HEK293 (cell line): ENCODE data around the gene KBTBD13.

ENCODE experiments used
- CTCF ChIA-PET: fragments of 350-600 bp; formaldehyde crosslinking; extraction: SDS; loops from one replicate; lab custom pipeline; 2021; ENCODE audit warnings: antibody characterized with exemption; lab: Yijun Ruan, JAX
- POLR2A ChIA-PET: fragments of 300-600 bp; formaldehyde crosslinking; extraction: SDS; loops from one replicate; lab custom pipeline; 2020; ENCODE audit warnings: antibody characterized with exemption, inconsistent platforms; lab: Yijun Ruan, JAX
- H3K27ac ChIP-seq: fragments of 200-500 bp; sonication (Bioruptor generic); 2 replicates; pipeline ENCODE4 v1.5.1; 2014; ENCODE audit warnings: low read depth, low read length, control low read depth, inconsistent platforms; ENCODE audit errors: extremely low read depth
- H3K36me3 ChIP-seq, 2 experiments: fragments of 200-500 bp in 1 of 2; sonication (Bioruptor generic) in 1 of 2; 1 replicate in 1 of 2; 2 replicates in 1 of 2; pipeline ENCODE4 v1.5.1; 2014 to 2017; ENCODE audit warnings: inconsistent platforms in 2 of 2, low read length in 2 of 2; ENCODE audit not compliant: control insufficient read depth in 2 of 2, insufficient read depth in 1 of 2
- H3K4me1 ChIP-seq: fragments of 200-500 bp; sonication (Bioruptor generic); 2 replicates; pipeline ENCODE4 v1.5.1; 2014; ENCODE audit warnings: mild to moderate bottlenecking, low read length, inconsistent platforms; ENCODE audit not compliant: control insufficient read depth, insufficient read depth
- H3K4me3 ChIP-seq: 2 replicates; pipeline ENCODE4 v1.5.1; 2011; ENCODE audit warnings: low read depth, mild to moderate bottlenecking, control low read depth, low read length, moderate library complexity
- H3K9me3 ChIP-seq: fragments of 200-500 bp; sonication (Bioruptor generic); 2 replicates; pipeline ENCODE4 v1.5.1; 2014; ENCODE audit warnings: low read depth, low read length, inconsistent platforms; ENCODE audit not compliant: control insufficient read depth, insufficient read depth
- GLI2 ChIP-seq: fragments of 450-650 bp; formaldehyde crosslinking; IDR thresholded peaks from 2 replicates; pipeline ENCODE4; 2017; ENCODE audit warnings: missing biosample characterization, missing genetic modification characterization, low read depth, borderline replicate concordance
- GLI4 ChIP-seq: fragments of 450-650 bp; formaldehyde crosslinking; IDR thresholded peaks from 2 replicates; pipeline ENCODE4 v1.5.1; 2016; ENCODE audit warnings: missing biosample characterization, missing genetic modification characterization
- REPIN1 ChIP-seq: fragments of 450-650 bp; formaldehyde crosslinking; IDR thresholded peaks from 2 replicates; pipeline ENCODE4 v1.5.1; 2017; ENCODE audit warnings: missing biosample characterization, missing genetic modification characterization, low read depth
- REST ChIP-seq: fragments of 450-650 bp; formaldehyde crosslinking; IDR thresholded peaks from 2 replicates; pipeline ENCODE4 v1.5.1; 2016; ENCODE audit warnings: missing biosample characterization, missing genetic modification characterization
- TSHZ1 ChIP-seq: fragments of 450-650 bp; formaldehyde crosslinking; IDR thresholded peaks from 2 replicates; pipeline ENCODE4 v1.5.1; 2016; ENCODE audit warnings: missing biosample characterization, missing genetic modification characterization, borderline replicate concordance
- ZNF140 ChIP-seq: fragments of 450-650 bp; formaldehyde crosslinking; IDR thresholded peaks from 2 replicates; pipeline ENCODE4 v1.5.1; 2016; ENCODE audit warnings: missing biosample characterization, missing genetic modification characterization
- ZNF19 ChIP-seq: fragments of 450-650 bp; formaldehyde crosslinking; IDR thresholded peaks from 2 replicates; pipeline ENCODE4; 2016; ENCODE audit warnings: missing biosample characterization, missing genetic modification characterization, low read depth
- ZNF223 ChIP-seq: fragments of 450-650 bp; formaldehyde crosslinking; IDR thresholded peaks from 2 replicates; pipeline ENCODE4 v1.5.1; 2016; ENCODE audit warnings: missing biosample characterization, missing genetic modification characterization
- ZNF24 ChIP-seq: fragments of 450-650 bp; formaldehyde crosslinking; IDR thresholded peaks from 2 replicates; pipeline ENCODE4 v1.5.1; 2016; ENCODE audit warnings: missing biosample characterization, missing genetic modification characterization
- ZNF350 ChIP-seq: fragments of 450-650 bp; formaldehyde crosslinking; IDR thresholded peaks from 2 replicates; pipeline ENCODE4 v1.5.0; 2017; ENCODE audit warnings: missing biosample characterization, mild to moderate bottlenecking, missing genetic modification characterization
- ZNF510 ChIP-seq: fragments of 450-650 bp; formaldehyde crosslinking; IDR thresholded peaks from 2 replicates; pipeline ENCODE4 v1.5.1; 2018; ENCODE audit warnings: mild to moderate bottlenecking, missing genetic modification characterization, missing biosample characterization; ENCODE audit not compliant: insufficient replicate concordance
- ZNF530 ChIP-seq: fragments of 450-650 bp; formaldehyde crosslinking; IDR thresholded peaks from 2 replicates; pipeline ENCODE4 v1.5.1; 2016; ENCODE audit warnings: low read depth, missing biosample characterization, missing genetic modification characterization
- ZNF654 ChIP-seq: fragments of 450-650 bp; formaldehyde crosslinking; IDR thresholded peaks from 2 replicates; pipeline ENCODE4 v1.5.1; 2016; ENCODE audit warnings: low read depth, missing biosample characterization, missing genetic modification characterization
- ZSCAN5A ChIP-seq: fragments of 450-650 bp; formaldehyde crosslinking; IDR thresholded peaks from 2 replicates; pipeline ENCODE4 v1.5.1; 2016; ENCODE audit warnings: missing biosample characterization, missing genetic modification characterization
- TF ChIP-seq, protein P1 (sequence below): fragments of 450-650 bp; formaldehyde crosslinking; IDR thresholded peaks from 2 replicates; pipeline ENCODE4 v1.5.1; 2016; ENCODE audit warnings: missing biosample characterization, missing genetic modification characterization

Gene KBTBD13

DNA sequence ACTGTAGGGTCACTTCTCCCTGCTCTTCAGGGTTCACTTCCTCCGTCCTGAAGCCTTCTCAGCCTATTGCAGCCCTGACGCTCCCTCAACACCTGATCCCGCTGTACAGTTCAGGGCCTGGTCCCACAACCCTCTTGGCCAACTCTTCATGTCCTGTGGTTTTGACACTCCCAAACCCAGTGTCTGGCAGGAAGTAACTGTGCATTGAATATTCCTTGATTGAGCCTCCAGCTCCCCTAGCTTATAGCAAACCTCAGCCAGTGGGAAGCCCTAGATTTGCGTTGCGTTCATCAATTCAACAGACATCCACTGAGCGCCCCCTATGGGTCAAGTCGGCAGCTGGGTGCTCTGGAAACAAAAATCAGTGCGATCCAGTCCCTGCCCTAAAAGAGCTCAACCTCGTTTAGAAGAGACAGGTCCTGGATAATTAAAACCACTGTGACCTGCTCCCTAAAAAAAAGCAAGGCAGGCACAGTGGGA lies 24.9 kb downstream of the KBTBD13 start:
- peaks cover 0 to 53% of the 10 kb centered on the region in 2 experiments; a peak in 2 of 3 replicates for H3K36me3 ChIP-seq
- H3K27ac ChIP-seq = no peak overlapping the region
- H3K9me3 ChIP-seq = no peaks in the 10 kb centered on the region
- ChIA-PET POLR2A (no interaction called here), CTCF (interaction anchor here (0.6 to 1.8 kb wide), 30 partner anchors 8 to 1146 kb away, joined by 3 to 23 read pairs (median 4); partner anchors contain the start of gene UBAP1L)
- no peak for TF ChIP-seq ZNF223 (tag by site-specific recombination)
- TF ChIP-seq ZNF654 (tag by site-specific recombination) = peak; percentile 33; the same call in 1 of the 2 replicates
- no peak overlapping the region for H3K4me3 ChIP-seq
- H3K4me1 ChIP-seq = no peaks in the 10 kb centered on the region

GRCh38 chr15:65101891-65102708 lies 25.6 kb downstream of the KBTBD13 start:
- Histone ChIP-seq H3K4me1 (no peaks in the 10 kb centered on the region), H3K9me3 (no peaks in the 10 kb centered on the region), H3K4me3 (no peak overlapping the region), H3K27ac (no peak overlapping the region), H3K36me3 (peaks cover 0 to 52% of the 10 kb centered on the region in 2 experiments; a peak in 2 of 3 replicates)
- ChIA-PET CTCF (interaction anchor here (0.7 to 1.8 kb wide), 22 partner anchors 9 to 1147 kb away, joined by 3 to 23 read pairs (median 4); partner anchors contain the start of gene UBAP1L), POLR2A (no interaction called here)
- TF ChIP-seq TSHZ1 = no peak
- TF ChIP-seq, protein P1, sequence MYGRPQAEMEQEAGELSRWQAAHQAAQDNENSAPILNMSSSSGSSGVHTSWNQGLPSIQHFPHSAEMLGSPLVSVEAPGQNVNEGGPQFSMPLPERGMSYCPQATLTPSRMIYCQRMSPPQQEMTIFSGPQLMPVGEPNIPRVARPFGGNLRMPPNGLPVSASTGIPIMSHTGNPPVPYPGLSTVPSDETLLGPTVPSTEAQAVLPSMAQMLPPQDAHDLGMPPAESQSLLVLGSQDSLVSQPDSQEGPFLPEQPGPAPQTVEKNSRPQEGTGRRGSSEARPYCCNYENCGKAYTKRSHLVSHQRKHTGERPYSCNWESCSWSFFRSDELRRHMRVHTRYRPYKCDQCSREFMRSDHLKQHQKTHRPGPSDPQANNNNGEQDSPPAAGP (tag by site-specific recombination) = no peak

GRCh38 chr15:65102912-65103311 lies 26.4 kb downstream of the KBTBD13 start:
- H3K27ac ChIP-seq = no peak overlapping the region
- H3K9me3 ChIP-seq = no peaks in the 10 kb centered on the region
- POLR2A ChIA-PET = no interaction called here
- CTCF ChIA-PET = interaction anchor here (0.8 to 1.8 kb wide), 7 partner anchors 15 to 195 kb away, joined by 3 to 6 read pairs (median 4); no protein-coding TSS in a partner anchor
- no peaks in the 10 kb centered on the region for H3K4me1 ChIP-seq
- no peak overlapping the region for H3K4me3 ChIP-seq
- peaks cover 0 to 45% of the 10 kb centered on the region in 2 experiments; a peak in 2 of 3 replicates for H3K36me3 ChIP-seq
- TF ChIP-seq REPIN1 (tag by site-specific recombination) = no peak
- TF ChIP-seq GLI2 (tag by site-specific recombination) = no peak
- TF ChIP-seq ZNF510 (tag by site-specific recombination) = no peak
- no peak for TF ChIP-seq ZNF24 (tag by site-specific recombination)
- no peak for TF ChIP-seq ZNF19 (tag by site-specific recombination)
- TF ChIP-seq ZNF530 (tag by site-specific recombination) = no peak
- no peak for TF ChIP-seq REST (tag by site-specific recombination)
- TF ChIP-seq GLI4 = no peak
- TF ChIP-seq ZSCAN5A (tag by site-specific recombination) = no peak
- no peak for TF ChIP-seq ZNF350
- TF ChIP-seq ZNF140 (tag by site-specific recombination) = no peak
